Rectal smooth muscle tissue (tissue), 1 donor: ENCODE data around the gene OPCML.

Experiments used
- H3K27ac ChIP-seq: one replicate; pipeline ENCODE4 v1.7.0; 2013; ENCODE audit warnings: low read depth, low read length, inconsistent platforms
- H3K27me3 ChIP-seq: one replicate; pipeline ENCODE4 v1.7.0; 2013; ENCODE audit warnings: low read length; ENCODE audit not compliant: control insufficient read depth, insufficient read depth
- H3K36me3 ChIP-seq: one replicate; pipeline ENCODE4 v1.7.0; 2013; ENCODE audit warnings: low read length; ENCODE audit not compliant: control insufficient read depth, insufficient read depth
- H3K4me1 ChIP-seq: one replicate; pipeline ENCODE4 v1.7.0; 2013; ENCODE audit warnings: low read length; ENCODE audit not compliant: control insufficient read depth, insufficient read depth
- H3K4me3 ChIP-seq: one replicate; pipeline ENCODE4 v1.7.0; 2013; ENCODE audit warnings: low read length
- H3K9ac ChIP-seq: one replicate; pipeline ENCODE4 v1.7.0; 2013; ENCODE audit warnings: low read length

The OPCML gene

GRCh38 chr11:133136376-133136775 lies 395.9 kb downstream of the OPCML start:
- Histone ChIP-seq H3K9ac (no peak overlapping the region), H3K27me3 (no peaks in the 10 kb centered on the region), H3K36me3 (no peaks in the 10 kb centered on the region), H3K4me3 (no peak overlapping the region), H3K4me1 (no peaks in the 10 kb centered on the region), H3K27ac (no peak overlapping the region)

DNA sequence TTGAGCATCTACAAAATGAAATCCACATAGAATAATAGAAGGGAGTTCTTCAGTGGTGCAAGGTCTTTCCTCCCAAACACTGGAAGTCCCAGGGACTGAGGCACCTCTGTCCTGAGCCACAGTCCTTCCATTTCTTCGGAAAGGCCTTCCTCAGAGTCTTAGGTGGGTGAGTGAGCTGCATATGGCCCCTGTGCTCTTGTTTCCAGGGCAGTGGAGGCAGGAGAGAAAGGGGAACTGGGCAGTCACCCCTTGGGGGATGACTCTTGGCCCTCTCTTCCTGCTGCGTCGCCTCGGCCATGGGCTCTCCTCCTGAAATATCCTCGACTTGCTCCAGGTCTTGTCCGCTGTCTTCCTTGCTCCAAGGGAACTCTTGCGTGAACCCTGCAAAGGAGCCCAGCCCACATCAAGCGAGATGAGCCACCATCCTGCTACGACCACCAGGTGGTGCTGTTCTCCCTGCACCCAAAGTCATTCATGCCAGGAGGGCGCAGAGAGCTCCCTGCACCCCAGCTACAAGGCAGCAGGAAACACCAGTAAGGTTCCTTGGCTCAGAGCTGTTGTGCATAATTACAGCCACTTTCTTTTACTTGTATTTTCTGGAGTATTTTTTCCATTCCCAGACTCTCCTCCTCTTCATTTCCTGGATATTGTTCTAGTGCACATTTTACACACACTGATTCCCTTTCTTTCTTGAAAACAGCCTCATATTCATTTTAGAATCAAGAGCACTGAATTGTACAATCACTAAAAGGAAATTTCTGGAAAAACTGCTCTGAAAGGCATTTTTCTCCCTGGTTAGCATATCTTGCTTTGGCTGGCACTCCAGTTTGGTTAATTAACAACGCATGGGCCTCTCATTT lies 397.8 kb downstream of the OPCML start:
- H3K4me3 ChIP-seq: no peak overlapping the region
- no peak overlapping the region for H3K27ac ChIP-seq
- no peaks in the 10 kb centered on the region for H3K4me1 ChIP-seq
- H3K9ac ChIP-seq: no peak overlapping the region
- H3K27me3 ChIP-seq: no peaks in the 10 kb centered on the region
- no peaks in the 10 kb centered on the region for H3K36me3 ChIP-seq

DNA sequence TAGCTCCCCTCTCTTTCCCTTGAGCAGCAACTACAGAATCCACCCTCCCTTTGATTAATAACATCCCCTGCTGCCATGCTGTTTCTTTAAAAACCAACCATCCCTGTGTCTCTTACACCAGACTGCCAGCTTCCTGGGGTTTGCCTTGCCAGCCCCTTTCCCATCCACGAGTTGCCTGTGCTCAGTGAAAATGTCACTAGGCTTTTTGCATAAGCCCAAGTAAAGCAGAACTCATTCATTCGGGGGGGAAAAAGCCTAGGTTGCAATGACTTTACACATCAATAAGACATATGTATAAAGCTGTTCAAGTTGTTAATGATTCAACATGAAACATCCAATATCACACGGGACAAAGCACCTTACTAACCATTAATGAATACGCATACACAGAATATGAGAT lies 398.7 kb downstream of the OPCML start:
- Histone ChIP-seq H3K4me3 (no peak overlapping the region), H3K27ac (no peak overlapping the region), H3K27me3 (no peaks in the 10 kb centered on the region), H3K9ac (no peak overlapping the region), H3K4me1 (no peaks in the 10 kb centered on the region), H3K36me3 (no peaks in the 10 kb centered on the region)

DNA sequence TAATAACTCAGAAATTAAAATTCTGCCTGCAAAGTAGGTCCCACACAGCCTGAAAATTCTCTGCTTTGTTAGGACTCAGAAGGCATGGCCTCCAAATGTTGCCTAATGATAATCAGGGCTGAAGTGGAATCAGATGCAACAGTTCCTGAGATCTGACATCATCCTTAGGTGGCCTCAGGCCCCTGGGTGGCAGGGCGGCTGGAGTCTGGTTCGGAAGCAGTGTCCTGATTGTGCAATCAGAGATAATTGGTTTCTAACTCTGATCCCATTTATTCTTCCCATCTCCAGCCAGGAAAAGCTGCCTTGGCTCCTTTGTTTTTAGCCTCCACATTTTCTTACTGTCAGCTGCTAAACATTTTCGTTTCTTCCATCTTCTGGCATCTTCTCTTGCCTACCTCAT lies 399.3 kb downstream of the OPCML start:
- no peak overlapping the region for H3K9ac ChIP-seq
- no peak overlapping the region for H3K27ac ChIP-seq
- H3K36me3 ChIP-seq: no peaks in the 10 kb centered on the region
- no peaks in the 10 kb centered on the region for H3K4me1 ChIP-seq
- H3K27me3 ChIP-seq: no peaks in the 10 kb centered on the region
- no peak overlapping the region for H3K4me3 ChIP-seq

- Histone ChIP-seq H3K4me1 (no peaks in the 10 kb centered on the region), H3K9ac (no peak overlapping the region), H3K36me3 (no peaks in the 10 kb centered on the region), H3K4me3 (no peak overlapping the region), H3K27me3 (no peaks in the 10 kb centered on the region), H3K27ac (no peak overlapping the region)
Measured at GRCh38 chr11:133127741-133128140, 404.6 kb downstream of the OPCML start.

DNA sequence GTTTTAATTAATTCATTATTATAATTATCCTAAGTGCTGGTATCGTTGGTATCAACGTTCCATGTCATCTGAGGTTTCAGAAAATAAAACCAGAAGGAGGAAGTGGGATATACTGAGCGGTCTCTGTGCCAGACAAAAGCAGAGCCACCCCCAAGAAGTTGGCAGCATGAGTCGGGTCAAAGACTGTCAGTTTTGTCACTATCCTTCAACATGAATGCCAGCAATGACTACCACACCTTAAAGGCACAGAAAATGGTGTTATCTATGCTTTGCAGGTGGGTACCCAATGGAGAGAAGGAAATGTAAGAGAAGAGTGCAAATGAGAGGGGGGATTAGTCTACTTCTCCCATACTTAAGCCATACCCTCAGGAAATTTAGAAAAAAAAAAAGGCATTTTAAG lies 408.5 kb downstream of the OPCML start:
- Histone ChIP-seq H3K36me3 (no peaks in the 10 kb centered on the region), H3K9ac (no peak overlapping the region), H3K27ac (no peak overlapping the region), H3K4me1 (no peaks in the 10 kb centered on the region), H3K27me3 (no peaks in the 10 kb centered on the region), H3K4me3 (no peak overlapping the region)

DNA sequence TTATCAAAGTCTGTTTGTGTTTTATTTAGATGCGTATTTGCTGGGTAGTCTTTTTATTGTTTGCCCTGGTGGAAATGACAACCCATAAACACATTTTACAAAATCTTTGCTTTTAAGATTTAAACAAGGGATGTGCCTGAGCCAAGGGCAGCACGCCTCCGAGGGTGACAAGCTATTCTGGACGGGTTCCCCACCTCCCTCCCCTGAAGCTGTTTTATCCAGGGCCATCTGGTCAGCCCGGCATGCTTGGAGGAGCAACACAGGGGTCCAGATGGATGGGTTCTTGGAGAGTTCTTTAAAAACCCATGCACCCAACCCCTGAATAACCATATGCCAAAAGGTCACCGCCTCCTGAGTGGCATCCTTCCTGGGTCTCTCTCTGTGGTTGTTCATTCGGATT lies 408.9 kb downstream of the OPCML start:
- no peak overlapping the region for H3K4me3 ChIP-seq

DNA sequence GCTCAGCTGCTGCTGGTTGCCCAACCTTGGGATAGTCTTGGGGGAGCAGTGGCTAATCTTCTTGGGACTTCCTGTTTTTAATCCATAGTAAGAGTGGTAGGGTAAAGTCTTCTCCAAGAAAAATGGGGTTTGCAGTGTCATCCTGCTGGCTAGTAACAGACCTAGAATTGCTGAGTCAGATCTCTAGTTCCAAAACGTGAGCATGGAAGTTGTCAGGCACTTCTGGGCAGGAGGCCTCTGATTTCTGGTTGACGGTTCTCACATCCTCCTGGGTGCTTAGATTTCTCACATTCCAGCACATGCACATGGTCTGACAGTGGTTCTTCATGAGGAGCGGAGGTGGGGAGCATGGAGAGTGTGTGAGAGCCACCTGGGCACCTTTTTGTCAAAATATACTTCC lies 410.0 kb downstream of the OPCML start:
- no peak overlapping the region for H3K9ac ChIP-seq
- H3K4me3 ChIP-seq: no peak overlapping the region
- no peaks in the 10 kb centered on the region for H3K4me1 ChIP-seq
- H3K27ac ChIP-seq: no peak overlapping the region
- no peaks in the 10 kb centered on the region for H3K27me3 ChIP-seq
- H3K36me3 ChIP-seq: no peaks in the 10 kb centered on the region

More for the DNA sequence above, 408.9 kb downstream of the OPCML start:
- no peaks in the 10 kb centered on the region for H3K36me3 ChIP-seq
- no peaks in the 10 kb centered on the region for H3K27me3 ChIP-seq
- H3K27ac ChIP-seq: no peak overlapping the region
- no peak overlapping the region for H3K9ac ChIP-seq
- no peaks in the 10 kb centered on the region for H3K4me1 ChIP-seq

DNA sequence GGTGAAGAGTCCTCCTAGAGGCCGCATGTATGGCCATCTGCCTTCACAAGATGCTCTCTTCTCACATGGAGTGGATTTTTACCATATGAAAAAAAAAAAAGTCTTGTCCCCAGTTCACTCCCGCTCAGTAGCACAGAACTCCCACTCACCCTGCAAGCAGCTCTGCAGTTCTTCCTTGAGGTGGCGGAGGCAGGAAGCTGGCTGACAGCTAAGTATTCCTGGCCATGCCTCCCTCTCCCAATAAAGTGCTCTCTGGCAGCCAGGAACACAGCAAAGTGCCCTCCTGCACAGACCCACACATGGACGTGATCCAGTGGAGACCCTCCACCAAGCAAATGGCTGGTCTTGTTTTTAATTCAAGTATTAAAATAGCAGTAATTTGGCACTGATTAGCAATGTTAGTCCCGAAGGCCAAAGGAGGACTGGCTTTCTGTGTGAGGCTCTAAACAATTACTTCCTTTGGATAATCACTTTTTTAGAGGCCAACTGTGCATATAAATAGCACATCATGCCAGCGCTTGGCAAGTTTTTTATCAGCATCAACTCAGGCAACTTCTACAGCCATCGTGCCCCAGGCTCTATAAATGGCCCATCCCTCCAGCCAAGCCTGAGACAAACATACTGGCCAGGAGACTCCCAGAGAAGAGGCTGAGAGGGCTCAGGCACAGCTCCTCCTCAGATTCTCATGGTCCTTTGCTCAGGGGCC lies 413.6 kb downstream of the OPCML start:
- Histone ChIP-seq H3K36me3 (no peaks in the 10 kb centered on the region), H3K9ac (no peak overlapping the region), H3K27me3 (no peaks in the 10 kb centered on the region), H3K27ac (no peak overlapping the region), H3K4me3 (no peak overlapping the region), H3K4me1 (no peaks in the 10 kb centered on the region)

DNA sequence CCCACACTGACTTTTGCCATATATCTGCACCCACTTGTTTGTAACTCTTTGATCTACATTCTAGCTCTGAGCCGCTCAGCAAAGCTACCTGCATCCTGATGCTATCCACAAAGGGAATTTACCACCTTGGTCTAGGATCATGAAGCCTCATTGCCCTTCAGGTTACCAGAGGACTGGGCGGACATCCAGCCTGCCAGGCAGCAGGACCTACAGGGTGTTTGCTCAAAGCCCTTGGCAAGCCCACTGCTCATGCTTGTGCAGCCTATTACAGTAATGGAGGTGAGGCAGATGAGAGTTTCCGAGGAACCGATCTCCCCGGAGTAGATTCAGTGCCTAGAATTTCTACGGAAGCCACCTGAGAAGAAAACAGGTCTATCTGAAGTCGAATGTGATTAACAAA lies 417.2 kb downstream of the OPCML start:
- no peak overlapping the region for H3K4me3 ChIP-seq
- H3K4me1 ChIP-seq: no peaks in the 10 kb centered on the region
- no peaks in the 10 kb centered on the region for H3K36me3 ChIP-seq
- no peak overlapping the region for H3K9ac ChIP-seq
- H3K27me3 ChIP-seq: no peaks in the 10 kb centered on the region
- H3K27ac ChIP-seq: no peak overlapping the region

- no peak overlapping the region for H3K27ac ChIP-seq
- no peaks in the 10 kb centered on the region for H3K4me1 ChIP-seq
- H3K36me3 ChIP-seq: no peaks in the 10 kb centered on the region
- H3K9ac ChIP-seq: no peak overlapping the region
- no peaks in the 10 kb centered on the region for H3K27me3 ChIP-seq
- no peak overlapping the region for H3K4me3 ChIP-seq
Measured at GRCh38 chr11:133107763-133108162, 424.5 kb downstream of the OPCML start.

GRCh38 chr11:133107136-133107535 lies 425.2 kb downstream of the OPCML start:
- no peaks in the 10 kb centered on the region for H3K36me3 ChIP-seq
- no peak overlapping the region for H3K4me3 ChIP-seq
- H3K27me3 ChIP-seq: no peaks in the 10 kb centered on the region
- no peak overlapping the region for H3K27ac ChIP-seq
- no peaks in the 10 kb centered on the region for H3K4me1 ChIP-seq
- no peak overlapping the region for H3K9ac ChIP-seq

- no peak overlapping the region for H3K9ac ChIP-seq
- no peaks in the 10 kb centered on the region for H3K27me3 ChIP-seq
- H3K4me1 ChIP-seq: no peaks in the 10 kb centered on the region
- no peak overlapping the region for H3K4me3 ChIP-seq
- H3K36me3 ChIP-seq: no peaks in the 10 kb centered on the region
- no peak overlapping the region for H3K27ac ChIP-seq
Measured at GRCh38 chr11:133106417-133106816, 425.9 kb downstream of the OPCML start.
